Measurements from ENCODE around the gene PIGH.

DNA sequence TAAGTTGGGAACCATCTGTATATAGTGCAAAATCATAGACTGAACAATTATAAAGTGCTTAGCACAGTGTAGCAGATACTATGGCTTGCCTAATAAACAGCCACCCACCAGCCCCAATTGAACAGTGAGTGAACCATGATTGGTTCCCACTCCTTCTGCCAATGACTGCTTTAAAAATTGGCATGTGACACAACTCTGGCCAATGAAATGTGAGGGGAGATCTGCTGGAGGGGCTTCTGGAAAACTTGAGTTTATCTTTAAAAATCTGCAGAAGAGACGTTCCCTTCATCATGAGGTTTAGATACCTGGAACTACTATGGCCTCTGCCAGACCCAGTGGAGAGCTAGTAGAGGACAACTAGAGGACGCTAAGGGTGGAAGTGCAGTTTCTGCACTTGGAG lies 4.7 kb downstream of the PIGH start:
- TF ChIP-seq ZNF274 (IDR thresholded peaks at IDR 0.05; ENCODE audit: low read depth, low read length) (no peak), YY1 (IDR thresholded peaks at IDR 0.05; ENCODE audit: insufficient read depth, insufficient read length) (no peak)

Measured in NT2/D1 (cell line).